ENCODE measurements around the gene CAPS.
A peak's percentile ranks its signal among the peaks of the same experiment; 100 is the strongest.
"Not testable (repeated sequence)": the region's sequence is repeated elsewhere in the genome, so short reads cannot be mapped to it uniquely, and the experiment has no call there.

CAPS gene

DNA sequence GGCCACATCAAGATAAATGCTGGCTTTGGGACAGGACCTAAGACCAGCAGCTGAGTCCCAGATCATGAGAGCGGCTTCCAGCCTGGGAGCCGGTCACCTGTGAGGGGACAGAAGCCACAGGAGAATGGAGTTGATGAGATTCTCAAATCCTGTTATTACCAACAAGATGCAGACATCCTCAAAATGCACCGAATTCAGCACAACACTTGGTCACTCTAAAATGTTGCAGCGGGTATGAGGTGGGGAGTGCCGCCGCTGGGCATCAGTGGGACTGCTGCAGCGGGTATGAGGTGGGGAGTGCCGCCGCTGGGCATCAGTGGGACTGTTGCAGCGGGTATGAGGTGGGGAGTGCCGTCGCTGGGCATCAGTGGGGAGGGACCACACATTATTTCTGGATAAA, 42.7 kb downstream of the CAPS start:
- no peak for DNase-seq (ENCODE audit: low spot score)

DNA sequence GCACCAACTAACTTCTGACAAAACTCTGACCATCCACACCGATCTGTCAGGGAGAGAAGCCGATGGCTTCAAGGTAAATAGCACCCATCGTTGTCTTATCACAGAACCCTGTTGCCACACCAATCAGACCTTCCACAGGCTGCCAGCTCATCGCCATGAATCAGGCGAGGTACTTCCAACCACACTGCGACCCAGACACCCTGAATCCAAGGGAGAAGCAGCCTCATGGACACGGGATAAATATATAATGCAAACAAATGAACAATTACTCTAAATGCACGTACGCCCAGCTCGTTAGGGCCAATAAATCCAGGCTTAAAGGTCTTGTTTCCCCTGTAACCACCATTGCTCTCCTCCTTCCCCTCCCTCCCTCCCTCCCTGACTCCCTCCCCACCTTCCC, 43.1 kb downstream of the CAPS start:
- no peak for DNase-seq (ENCODE audit: low spot score)

DNA sequence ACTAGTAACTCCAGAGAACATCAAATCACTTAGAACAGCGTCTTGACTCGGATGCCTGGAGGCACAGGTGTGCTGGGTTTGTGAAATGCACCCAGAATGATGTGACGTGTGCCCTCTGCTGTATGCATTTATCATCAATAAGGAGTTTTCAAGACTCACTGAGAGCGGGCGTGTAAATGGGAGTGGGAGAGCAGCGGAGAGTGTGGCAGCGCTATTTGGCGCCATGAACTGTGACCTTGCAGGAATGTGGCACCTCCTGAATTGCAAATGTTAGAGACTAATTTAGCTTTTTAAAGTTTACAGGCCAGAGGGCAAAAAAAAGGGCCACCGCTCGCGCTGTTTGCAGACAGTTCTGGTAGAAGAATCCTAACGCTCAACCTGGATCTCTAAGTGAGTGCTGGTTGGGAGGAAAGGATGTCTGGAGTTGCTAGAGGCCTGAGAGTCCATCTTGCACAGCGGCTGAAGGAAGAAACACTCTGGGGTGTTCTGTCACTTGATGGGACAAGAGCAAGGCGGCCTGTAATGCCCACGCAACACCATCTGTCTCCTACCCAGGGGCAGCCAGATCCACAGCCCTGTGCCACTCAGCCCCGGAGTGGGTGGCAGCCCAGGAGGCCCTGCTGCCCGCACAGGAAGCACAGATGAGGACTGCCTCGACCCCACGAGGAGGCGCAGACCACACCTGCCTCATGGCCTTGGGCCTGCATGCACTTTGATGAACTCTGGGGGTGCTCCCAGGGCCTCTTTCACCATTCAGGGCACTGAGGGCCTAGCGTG, 44.2 kb downstream of the CAPS start:
- DNase-seq (ENCODE audit: low spot score) = no peak

DNA sequence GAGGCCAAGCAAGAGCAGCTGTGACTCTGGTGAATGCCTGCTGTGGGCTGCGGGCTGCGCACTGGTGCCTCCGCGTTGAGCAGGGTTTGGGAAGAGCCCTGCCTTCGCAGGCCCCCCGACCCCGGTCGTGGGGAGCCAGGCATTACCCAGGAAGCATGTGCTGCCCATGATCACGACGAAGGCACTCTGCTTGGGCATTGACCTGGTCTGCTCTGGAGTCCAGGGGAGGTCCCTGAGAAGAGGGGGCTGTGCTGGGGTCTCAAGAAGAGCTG, 44.7 kb downstream of the CAPS start:
- DNase-seq (ENCODE audit: low spot score) = no peak

DNA sequence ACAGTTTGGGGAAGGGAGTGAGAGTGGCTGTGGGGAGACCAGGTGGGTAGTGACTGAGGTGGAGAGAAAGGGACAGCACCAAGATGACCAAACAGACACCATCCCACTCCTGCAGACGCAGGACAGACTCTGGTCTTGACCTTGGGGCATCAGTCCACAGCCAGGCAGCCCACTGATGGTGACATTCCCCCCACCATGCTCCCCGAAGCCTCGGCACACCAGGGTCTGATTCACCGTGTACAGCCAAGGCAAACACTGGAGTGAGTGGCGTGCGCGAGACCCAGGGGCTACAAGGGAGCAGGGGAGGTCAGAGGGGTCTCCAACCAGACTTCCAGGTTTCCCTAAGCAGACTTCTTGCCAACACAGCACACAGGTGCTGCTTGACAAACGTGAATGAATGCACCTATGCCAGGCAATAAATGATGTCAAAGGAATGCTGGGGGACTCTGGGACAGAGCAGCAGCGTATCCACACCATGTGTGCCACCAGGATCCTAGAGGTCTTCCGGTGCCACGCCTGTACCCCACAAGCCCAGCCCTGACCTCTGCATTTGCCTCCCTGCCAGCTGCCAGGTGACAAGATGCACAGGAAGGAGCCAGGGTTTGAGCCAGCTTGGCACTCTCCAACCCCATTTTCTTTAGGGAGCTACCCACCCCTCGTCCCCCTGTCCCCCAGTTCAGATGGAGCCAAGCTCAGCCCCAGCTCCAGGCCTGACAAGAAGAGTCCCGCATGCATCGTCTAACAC, 45.4 kb downstream of the CAPS start:
- no peak for DNase-seq (ENCODE audit: low spot score)

DNA sequence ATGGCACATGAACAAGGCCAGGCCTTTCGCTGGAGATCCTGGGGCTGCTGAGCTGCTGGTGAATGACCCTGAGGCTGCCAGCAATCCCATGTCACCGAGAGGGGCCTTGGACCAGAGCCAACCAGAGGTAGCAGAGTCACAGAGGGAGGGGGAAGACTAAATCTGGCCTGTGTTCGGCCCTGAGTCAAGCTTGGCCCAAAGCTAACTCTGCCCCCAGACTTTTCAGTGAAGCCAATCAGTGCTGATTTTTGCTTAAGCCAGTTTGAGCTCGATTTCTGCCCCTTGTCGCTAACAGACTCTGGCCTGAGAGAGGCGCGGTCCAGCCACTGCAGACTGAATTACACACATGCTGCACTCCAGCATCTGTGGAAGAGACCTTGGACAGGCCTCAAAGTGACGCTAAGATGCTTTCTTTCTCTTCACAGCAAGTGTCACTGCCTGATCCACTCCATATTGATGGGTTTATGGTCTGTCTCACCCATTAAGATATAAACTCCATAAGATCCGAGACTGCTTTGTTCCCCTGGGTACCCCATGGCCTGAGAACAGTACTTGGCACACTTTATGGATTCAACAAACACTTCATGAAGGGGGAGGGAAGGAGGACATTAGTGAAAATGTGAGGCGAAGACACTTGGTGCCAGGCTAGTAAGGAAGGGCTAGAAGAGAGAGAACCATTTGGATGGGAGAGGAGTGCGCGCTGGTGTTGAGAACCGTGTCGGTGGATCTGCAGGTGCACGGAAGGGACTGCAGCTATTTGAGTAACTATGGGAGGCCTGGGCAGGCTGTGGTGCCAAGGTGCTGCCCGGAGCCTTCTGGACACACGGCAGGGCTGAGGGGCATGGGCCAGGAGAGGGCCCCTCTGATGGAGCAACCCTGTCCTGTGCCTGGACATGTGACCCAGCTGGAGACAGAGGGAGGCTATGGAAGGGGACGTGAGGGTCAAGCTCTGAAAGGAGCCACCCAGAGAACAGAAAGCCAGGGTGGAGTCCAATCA, 46.2 kb downstream of the CAPS start:
- DNase-seq (ENCODE audit: low spot score) = peak; percentile 44

DNA sequence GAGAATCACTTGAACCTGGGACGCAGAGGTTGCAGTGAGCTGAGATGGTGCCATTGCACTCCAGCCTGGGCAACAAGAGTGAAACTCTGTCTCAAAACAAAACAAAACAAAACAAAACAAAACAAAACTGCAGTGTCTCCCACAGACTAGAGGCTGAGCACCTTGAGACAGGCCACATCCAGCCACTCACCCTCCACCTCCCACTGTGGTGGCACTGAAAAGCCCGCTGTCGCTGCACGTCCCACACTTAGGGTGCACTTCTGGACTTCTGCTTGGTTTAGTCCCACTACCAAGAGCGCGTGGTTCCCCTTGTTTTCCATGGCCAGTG, 47.6 kb downstream of the CAPS start:
- not testable (repeated sequence) for DNase-seq (ENCODE audit: low spot score)

DNA sequence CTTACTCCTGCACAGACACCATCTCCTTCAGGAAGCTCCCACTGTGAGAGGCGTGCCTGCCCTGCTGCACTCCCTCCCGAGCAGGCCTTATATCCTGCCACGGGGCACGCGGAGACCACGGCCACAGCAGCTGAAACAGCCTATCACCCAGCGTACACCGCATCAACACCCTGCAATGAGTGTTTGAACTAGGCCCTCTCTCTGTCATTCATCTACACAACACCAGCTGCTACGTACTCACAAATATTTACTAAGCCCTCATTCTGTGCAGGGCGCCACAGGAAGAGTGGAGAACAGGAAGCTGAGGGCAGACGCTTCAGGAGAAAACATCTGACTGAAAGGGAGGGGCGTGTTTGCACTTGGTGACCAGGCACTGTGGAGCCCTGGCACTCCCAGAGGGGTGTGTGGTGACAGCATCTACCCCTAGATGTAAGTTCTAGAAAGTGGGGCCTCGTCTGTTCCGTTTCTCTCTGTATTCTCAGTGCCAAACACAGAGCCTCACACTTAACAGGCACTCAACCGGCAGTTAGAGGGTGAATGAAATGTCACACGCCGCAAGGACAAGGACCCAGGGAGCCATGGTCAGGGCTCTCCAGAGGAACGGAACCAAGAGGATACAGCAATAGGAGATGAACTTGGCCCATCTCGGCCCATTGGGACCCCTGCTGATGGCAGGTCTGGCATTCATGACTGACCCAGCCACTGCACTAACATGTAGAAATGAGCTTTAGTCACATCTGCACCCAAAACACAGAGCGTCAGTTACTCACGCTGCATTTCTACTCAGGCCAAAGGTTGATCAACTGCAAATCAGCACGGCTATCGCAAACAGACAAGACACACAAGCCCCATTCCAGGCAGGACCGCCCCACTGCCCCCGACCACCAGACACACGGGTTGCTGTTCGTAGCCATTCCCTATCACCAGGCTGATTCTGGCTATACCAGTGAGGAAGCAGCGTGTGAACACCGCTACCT, 48.2 kb downstream of the CAPS start:
- DNase-seq (ENCODE audit: low spot score) = peak; percentile 58

DNA sequence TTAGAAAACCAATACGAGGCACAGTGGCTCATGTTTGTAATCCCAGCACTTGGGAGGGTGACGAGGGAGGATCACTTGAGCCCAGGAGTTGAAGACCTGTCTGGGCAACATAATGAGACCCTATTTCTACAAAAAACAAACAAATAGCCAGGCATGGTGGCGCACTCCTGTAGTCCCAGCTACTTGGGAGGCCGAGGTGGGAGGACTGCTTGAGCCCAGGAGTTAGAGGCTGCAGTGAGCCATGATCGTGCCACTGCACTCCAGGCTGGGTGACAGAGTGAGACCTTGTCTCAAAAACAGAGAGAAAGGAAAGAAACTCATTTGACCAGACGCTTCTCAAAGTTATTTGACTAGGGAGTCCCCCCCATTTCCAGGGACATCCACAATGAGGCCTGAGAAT, 49.2 kb downstream of the CAPS start:
- not testable (repeated sequence) for DNase-seq (ENCODE audit: low spot score)

DNA sequence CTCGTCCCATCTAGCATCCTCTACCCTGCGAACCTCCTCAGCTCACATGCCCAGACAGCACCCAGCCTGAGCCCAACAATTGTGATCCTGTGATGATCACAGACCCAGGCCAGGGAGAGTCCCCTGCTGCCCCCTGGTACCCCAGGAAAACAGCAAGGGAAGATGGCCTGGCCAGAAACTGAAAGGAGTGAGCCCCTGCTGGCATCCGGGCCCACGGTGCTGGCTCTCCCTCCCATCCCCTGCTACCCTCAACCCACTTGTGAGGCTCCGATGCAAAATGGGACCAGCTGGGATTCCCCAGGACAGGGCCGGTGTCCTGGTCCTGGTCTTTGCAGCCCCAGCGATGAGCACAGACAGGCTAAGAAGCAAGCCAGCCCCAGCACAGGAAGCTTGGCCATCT, 49.8 kb downstream of the CAPS start:
- DNase-seq (ENCODE audit: low spot score) = no peak

DNA sequence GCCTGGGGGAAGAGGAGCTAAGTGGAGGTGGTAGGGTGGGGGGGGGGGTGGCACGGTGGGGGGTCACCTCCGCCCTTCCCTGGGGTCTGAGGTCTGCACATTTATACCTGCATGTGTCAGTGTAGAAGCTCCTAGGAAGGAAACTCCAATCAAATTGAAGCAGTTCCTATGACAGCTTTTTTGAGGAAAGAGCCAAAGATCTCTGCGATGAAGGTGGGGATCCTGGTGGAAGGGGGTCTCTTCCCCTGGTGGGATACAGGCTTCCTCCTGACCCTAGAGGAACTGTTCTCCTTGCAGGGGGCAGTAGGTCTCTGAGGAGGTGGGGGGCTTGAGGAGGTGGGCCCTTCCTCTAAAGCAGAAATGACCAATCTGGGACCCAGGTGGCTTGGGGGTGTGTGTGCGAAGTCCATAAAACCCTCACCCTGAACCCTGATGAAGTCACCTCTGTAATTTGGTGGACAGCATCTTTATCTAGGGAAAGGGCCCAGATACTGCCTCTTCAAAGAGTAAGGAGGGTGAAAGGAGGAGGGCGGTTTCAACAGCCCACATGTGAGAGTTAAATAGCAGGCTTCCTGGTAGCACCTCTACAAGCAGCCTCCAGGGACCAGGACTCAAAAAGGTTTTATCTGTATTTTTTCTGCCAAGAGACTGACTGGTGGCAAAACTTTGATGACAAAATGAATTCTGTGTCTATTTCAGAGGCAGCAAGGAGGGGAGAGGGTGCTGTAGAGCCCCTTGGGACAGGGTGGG, 50.9 kb downstream of the CAPS start:
- DNase-seq (ENCODE audit: low spot score) = no peak
